GM10847 (cell line): ENCODE measurements around the gene FUOM.

Experiments used
- POLR2A ChIP-seq: IDR thresholded peaks from 2 replicates; pipeline ENCODE4 v1.6.1; 2011; ENCODE audit not compliant: insufficient read length; ENCODE audit errors: extremely low read depth

FUOM gene

DNA sequence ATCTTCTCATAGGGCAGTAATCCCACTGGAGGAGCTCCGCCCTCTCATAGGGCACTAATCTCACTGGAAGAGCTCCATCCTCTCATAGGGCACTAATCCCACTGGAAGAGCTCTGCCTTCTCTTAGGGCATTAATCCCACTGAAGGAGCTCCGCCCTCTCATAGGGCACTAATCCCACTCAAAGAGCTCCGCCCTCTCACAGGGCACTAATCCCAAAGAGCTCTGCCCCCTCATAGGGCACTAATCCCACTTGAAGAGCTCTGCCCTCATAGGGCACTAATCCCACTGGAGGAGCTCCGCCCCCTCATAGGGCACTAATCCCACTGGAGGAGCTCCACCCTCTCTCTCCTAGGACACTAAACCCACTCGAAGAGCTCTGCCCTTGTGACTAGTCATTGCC is 3.4 kb upstream of the FUOM start:
- no peak for TF ChIP-seq POLR2A

DNA sequence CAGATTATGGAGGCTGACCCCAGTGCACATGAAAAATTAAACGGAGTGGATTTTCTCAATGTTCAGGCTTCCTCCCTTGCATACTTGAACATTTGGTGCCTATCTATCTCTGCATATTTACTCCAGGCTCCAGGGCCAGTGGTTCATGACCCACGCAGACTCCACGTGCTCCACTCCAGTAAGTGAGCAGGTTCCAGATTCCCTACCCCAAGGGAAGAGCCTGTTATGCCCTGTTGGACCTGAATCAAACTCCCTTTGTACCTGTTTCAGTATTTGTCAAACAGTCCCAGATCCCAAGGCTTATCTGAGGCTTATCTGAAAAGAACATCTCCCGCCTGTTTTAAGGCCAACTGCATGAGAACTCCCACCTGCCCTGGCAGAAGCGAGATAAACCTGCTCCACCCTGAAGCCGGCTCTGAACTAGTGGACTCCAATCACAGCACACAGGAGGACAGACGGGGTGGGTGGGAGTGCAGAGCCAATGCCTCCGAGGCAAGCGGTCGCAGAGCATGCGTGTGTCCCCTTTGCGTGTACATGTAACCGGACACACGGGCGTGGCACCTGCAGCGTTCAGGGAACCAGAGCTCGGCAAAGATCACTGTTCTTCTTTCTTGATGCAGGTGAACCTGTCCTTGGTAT is 2.3 kb upstream of the FUOM start:
- TF ChIP-seq POLR2A, result no peak

DNA sequence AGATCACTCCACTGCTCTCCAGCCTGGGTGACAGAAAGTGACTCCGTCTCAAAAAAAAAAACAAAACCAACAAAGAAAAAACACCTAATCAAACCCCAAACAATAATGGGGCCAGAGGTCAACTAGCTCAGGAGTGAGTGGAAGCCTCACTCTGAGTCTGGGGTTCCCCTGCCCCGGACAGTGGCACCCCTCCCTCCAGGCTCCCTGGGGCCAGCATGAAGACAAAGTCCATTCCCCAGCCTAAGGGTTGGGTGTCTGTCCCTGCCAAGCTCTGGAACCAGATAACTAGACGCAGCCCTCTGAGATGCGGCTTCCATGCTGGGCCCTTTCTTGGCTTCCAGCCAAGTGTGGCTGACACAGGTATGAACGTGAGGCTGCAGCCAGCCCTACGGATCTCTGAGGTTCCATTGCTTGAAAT is 1.7 kb upstream of the FUOM start:
- no peak for TF ChIP-seq POLR2A

DNA sequence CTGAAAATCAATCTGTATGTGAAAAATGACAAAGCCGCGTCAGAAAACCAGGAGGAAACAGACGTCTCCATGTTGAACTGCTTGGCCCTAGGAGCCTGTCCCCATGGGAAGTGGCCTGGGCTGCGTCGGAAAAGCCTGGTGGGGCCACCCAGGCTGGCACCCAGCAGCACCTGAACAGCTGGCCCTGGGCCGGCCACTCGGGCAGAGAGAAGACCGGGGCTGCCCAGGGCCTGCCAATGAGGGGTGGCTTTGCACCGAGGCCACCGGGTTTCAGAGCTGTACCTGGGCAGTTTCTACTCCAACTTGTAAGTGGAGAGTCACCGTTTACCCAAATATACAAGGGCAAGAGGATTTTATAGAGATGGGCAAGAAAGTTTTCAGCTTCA is 1.1 kb upstream of the FUOM start:
- TF ChIP-seq POLR2A, result no peak

DNA sequence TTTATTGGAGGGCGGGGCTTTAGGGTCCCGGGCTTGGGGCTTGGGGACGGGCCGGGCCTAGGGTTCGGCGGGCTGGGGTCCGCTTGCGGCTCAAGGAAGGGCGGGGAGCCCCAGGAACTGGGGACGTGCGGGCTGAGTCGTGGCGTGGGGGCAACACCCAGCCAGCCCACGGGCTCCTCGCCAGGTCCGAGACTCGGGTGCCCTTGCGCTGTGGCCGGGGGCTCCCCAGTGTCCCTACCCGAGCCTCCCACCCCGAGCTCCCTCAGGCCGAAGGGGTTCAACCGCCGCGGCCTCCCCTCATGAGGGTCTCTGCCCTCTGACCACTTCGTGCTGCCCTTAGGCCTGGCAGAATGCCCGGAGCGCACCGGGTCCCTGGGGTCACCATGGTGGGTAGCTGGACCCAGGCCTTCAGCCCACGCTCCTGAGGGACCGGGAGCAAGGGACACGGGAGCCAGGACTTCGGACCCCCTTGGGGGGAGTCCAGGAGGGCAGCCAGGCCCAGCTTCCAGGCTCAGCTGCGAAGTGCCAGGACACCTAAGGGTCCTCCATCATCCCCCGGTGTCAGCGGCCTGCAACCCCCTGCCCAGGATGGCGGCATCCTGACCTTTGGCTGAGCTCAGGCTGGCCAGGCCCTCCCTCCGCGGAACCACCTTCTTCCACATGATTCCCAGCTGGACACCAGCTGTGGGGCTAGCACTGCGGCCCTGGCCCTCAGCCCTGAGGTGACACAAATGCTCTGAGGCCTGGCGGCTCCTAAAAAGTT is 524 bp upstream of the FUOM start:
- TF ChIP-seq POLR2A, result no peak

DNA sequence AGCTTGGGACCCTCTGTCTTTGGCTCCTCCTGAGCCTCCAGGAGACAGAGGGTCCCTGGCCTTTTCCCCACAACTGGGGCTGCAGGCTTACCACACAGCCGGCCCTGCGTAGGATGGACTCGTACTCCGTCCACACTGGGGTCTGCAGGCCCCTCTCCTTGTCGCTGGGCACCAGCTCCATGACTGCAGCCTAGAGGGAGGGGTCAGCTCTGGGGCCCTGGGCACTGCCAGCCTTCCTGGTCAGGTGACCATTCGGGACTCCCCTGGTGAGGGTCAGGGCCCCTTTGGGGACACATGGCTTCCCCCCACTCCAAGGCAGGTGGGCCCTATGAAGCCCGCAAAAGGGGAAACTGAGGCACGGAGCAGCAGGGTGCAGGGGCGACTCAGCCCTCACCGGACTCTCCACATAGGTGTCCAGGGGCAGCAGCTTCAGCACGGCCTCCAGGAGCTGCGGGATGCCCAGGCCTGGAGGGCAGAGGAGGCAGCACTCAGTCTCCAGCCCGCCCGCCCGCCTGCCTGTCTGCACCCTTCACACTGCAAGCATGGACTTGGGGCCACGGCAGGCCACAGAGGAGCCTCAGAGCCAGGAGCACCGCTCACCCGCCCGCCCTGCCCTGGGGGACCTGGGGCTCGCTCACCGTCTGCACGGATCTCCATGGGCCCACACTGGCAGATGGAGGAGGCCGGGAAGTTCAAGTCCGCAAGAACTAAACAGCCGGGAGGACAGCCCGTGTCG is 1.1 kb downstream of the FUOM start:
- TF ChIP-seq POLR2A, result no peak

DNA sequence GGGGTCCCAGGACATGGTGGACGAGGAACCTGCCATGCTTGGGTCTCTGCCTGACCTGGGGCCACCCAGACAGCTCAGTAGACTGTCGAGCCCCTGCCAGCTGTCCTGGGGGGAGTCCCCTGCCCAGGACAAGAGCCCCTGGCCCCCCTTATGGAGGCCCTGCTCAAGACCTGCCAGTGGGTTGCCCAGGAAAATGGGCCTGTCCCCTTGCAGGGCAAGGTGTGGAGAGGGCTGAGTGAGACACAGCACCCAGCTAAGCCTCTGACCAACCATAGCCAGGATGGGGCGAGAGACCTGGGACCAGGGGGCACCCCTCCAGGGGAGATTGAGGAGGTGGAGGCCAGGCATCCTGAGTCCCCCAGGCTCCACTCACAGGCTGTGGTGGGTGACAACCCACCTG is 1.8 kb downstream of the FUOM start:
- TF ChIP-seq POLR2A, result no peak

DNA sequence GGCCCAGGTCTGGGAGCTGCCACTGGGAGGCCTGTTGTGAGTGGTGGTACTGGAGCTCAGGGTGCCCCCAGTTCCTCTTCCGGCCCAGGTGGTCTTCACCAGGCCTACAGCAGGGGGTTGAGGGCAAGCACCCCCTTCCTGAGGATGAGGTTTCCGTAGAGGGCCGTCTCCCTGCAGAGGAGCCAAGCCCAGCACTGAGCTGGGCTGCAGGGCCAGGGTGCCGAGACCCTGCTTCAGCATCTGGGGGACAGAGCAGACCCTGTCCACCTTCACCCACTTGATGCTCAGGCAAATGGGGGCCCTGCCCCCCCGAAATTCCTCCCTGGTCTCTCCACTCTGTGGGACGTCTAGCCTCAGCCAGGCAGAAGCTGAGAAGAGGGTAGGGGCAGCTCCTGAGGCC is 2.6 kb downstream of the FUOM start:
- TF ChIP-seq POLR2A, result no peak

DNA sequence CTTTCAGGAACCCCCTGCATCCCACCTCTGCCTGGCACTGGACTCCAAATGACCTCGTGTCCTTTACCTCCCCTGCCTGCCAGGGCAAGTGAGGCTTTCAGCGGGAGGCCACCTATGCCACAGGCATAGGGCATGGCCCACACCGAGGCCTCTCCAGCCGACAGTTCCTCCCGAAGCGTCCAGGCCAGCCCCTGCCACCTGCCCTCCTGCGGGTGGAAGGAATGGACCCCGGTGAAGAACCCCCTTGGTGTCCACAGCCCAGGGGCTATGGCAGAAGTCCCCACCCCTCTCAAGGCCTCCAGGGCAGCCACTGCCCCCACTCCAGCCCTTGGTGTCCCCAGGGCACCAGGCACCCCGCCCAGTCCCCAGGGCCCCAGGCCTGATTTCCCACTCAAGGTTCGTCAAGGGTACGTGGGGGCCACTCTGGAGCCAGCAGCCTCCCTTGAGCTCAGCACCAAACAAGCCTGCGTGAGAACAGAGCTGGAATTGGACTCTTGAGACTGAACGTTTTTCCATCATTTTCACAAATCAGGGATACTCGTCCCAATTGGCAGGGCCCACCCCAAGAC is 3.1 kb downstream of the FUOM start:
- no peak for TF ChIP-seq POLR2A

DNA sequence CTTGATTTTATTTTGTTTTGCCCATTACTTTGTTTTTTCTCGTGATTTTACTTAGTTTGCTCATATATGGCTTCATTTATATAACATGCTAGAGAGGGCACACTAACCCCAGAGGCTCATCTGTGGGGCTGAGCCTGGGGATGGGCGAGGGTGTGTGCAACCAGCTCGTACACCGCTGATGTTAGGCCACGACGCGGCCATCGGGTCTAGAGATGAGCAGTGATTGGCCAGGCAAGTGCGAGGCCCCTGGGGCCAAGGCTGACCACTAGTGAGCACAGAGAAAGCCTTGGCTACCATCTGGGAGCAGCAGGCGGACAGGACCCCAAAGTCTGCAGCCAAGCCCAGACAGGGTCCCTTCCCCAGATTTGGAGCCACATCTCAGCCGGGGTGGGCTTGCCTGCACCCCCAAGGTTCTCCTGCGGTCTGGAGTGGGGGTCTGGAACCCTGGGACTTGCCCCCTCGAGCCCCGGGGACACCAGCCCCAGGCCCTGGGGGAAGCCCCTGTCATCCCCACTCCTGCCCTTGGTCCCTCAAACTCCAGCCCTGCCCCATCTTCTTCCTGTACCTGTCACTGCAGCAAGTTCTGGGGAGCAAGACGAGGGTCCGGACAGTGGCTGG is 3.7 kb downstream of the FUOM start:
- TF ChIP-seq POLR2A, result no peak

DNA sequence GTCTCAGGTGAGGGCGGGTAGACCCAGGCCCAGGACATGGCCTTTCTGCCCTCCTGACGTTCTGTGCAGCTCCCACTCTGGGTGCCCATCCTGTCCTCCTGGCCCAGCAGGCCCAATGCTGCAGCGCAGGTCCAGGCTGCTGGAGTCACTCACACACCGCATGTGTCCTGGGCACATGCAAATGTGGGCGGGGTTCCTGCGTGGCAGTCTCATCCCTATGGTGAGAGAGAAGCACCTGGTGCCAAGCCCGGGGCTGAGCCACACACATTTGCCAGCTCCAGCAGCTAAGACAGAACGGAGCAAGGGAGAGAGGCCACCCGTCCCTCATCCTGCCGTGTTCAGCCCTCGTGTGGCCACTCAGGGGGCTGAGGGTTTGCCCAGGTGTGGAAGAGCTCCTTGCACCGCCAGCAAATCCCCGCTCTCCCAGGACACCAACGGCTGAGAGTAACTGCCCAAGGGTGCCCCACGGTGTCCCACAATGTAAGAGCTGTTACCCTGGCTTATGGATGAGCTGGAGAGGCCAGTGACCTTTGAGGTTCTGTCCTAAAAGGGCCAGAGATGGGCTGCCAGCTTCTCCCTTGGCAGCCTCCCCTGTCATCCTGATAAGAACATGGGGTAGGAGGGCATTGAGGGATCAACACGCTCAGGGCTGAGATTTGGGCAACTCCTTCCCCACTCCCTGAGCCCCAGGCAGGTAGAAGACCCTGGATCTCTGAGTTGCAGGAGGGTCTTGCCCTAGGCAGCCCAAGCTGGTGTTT is 4.4 kb downstream of the FUOM start:
- TF ChIP-seq POLR2A, result no peak

DNA sequence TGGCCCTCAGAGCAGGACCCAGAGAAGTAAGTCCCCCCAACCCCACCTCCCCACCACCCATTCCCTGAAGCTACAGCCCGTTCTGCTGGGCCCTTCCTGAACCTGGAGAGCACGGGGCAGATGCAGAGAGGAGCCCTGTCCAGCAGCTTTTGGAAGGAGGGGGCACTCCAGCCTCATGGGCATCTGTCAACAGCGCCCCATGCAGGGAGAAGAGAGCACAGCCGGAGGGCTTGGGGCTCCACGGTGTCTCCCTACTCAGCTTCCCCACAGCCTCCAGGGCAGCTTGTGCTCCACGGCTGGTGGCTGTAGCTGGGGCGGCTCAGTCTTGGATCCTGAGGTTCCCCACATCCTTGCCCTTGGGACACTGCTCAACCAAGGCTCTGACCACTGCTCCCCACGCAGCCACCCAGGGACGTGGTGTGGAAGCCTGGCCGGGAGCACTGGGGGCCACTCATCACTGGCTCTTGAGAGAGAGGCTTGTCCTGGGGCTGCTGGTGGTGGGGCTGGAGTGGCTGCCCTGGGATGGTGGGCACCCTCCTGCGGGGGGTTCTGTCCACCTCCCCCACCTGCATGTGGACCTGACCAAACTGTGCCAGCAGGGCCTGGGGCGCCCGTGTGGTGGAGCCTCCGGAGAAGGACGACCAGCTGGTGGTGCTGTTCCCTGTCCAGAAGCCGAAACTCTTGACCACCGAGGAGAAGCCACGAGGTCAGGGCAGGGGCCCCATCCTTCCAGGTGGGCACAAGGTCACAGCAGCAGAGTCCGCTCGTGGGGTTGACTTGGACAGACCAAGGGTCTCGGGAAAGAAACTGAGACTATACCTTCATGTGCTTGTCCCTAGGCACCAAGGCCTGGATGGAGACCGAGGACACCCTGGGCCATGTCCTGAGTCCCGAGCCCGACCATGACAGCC is 6.2 kb downstream of the FUOM start:
- no peak for TF ChIP-seq POLR2A

DNA sequence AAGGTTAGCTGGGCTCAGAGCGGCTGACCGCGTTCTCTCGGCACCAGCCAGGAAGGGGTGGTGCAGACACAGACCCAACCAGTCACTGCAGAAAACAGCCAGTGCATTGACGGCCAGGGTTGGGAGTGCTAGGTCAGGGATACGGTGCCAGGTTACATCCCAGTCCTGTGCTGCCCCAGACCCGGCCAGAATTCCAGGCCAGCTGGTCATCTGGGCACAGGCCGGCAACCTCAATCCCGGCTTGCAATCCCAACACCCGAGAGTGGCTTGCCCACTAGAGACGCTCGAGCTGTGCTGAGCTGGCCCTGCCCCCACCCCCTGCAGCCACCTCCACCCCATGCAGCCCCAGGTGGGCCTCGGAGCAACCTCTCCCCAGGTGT is 6.9 kb downstream of the FUOM start:
- no peak for TF ChIP-seq POLR2A
